HG03039 (cell line): ENCODE results near the gene OR12D1.

Experiments used
- ATAC-seq: cut with Tn5 transposase; IDR thresholded peaks from one replicate; pipeline ENCODE4 v1.9.1; 2021; ENCODE audit warnings: mild to moderate bottlenecking, moderate library complexity; ENCODE audit not compliant: unreplicated experiment

Gene OR12D1

DNA sequence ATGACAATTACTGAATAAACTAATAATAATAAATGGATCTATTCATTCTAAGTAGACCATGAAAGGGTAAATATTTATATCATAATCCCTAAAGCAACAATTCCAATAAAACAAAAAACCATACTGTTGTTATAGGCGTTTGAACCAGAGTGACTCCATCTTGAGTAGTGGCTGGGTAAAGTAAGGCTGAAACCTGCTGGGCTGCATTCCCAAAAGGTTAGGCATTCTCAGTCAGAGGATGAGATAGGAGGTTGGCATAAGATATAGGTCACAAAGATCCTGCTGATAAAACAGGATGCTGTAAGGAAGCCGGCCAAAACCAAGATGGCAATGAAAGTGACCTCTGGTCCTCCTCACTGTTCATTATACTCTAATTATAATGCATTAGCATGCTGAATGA is 50.6 kb downstream of the OR12D1 start:
- ATAC-seq = no peak

- ATAC-seq = no peak
Measured at GRCh38 chr6:29465801-29466200, 51.1 kb downstream of the OR12D1 start.

DNA sequence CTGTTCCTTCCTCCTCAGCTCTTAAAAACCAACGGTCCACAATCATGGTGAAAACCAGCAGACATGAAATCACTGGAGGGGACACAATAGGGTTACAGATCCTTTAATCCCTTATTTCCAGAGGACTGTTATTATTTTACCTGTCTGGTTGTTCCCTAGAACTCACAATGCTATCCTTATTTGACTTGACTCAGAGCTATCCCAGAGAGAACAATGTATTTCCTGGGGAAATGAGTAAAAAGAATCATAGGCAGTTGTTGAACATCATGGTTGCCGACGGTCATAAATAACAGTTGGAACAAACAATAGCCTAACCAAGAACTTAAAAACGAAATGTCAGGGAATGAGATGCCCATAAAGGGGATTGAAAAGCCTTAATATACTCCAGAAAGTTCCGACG is 51.5 kb downstream of the OR12D1 start:
- no peak for ATAC-seq
